ENCODE results near the gene AREL1.

AREL1 gene

GRCh38 chr14:74628418-74628817 is 84.5 kb downstream of the AREL1 start:
- FAIRE-seq: no peak
- TF ChIP-seq POLR2AphosphoS5 (IDR thresholded peaks at IDR 0.05; ENCODE audit: low read depth, low read length) (no peak), TAF1 (IDR thresholded peaks at IDR 0.05; ENCODE audit: borderline replicate concordance, low read depth, low read length) (no peak), POLR2A (IDR thresholded peaks at IDR 0.05; ENCODE audit: low read depth, low read length) (no peak)
- DNase-seq (ENCODE audit: insufficient read length): no peak

GRCh38 chr14:74627076-74627475 is 85.8 kb downstream of the AREL1 start:
- FAIRE-seq: no peak
- no peak for DNase-seq (ENCODE audit: insufficient read length)
- TF ChIP-seq TAF1 (IDR thresholded peaks at IDR 0.05; ENCODE audit: borderline replicate concordance, low read depth, low read length) (no peak), POLR2AphosphoS5 (IDR thresholded peaks at IDR 0.05; ENCODE audit: low read depth, low read length) (no peak), POLR2A (IDR thresholded peaks at IDR 0.05; ENCODE audit: low read depth, low read length) (no peak)

- TF ChIP-seq POLR2AphosphoS5 (IDR thresholded peaks at IDR 0.05; ENCODE audit: low read depth, low read length): no peak
- TF ChIP-seq TAF1 (IDR thresholded peaks at IDR 0.05; ENCODE audit: borderline replicate concordance, low read depth, low read length): no peak
- no peak for TF ChIP-seq POLR2A (IDR thresholded peaks at IDR 0.05; ENCODE audit: low read depth, low read length)
- no peak for DNase-seq (ENCODE audit: insufficient read length)
- FAIRE-seq: no peak
These were observed 90.6 kb downstream of the AREL1 start for GRCh38 chr14:74622257-74622656.

DNA sequence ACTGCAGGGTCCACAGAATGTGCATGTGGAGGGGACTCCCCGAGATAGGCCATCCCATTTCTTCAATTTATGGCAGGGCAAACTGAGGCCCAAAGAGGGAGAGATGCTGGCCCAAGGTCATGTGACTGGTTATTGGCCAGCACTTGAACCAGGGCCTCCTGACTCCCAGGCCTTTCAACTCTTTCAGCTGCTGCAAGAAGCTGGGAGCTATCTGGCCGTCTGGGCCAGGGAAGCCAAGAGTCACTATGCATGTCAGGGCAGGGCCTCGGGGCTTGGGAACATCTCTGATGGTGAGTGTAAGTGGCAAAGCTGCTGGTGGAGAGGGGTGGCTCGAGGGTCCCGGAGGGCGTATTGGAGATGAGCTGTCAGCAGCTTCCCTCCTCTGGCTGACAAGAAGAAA is 91.3 kb downstream of the AREL1 start:
- TF ChIP-seq TAF1 (IDR thresholded peaks at IDR 0.05; ENCODE audit: borderline replicate concordance, low read depth, low read length) (no peak), POLR2A (IDR thresholded peaks at IDR 0.05; ENCODE audit: low read depth, low read length) (no peak), POLR2AphosphoS5 (IDR thresholded peaks at IDR 0.05; ENCODE audit: low read depth, low read length) (no peak)

DNA sequence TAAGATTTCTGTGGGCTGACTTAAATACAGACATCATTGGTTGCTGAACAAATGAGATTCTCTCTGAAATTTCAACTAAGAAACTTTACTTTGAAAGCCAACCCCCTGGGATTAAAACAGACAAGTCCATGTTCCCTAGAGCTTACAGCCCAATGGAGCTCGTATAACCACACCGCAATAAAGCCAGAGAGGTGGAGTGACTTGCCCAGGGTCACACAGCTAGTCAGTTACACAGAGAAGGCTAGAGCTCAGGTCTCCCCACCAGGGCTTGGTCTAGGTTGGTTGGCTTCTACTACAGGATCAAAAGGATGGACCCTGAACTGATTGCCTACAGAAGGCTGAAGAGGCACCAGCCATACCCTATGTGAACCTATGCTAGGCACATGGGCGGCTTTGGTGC is 92.0 kb downstream of the AREL1 start:
- FAIRE-seq: no peak

More for the DNA sequence above, 91.3 kb downstream of the AREL1 start:
- DNase-seq (ENCODE audit: insufficient read length): no peak
- FAIRE-seq: no peak

GRCh38 chr14:74620497-74620921 is 92.4 kb downstream of the AREL1 start:
- TF ChIP-seq POLR2AphosphoS5 (IDR thresholded peaks at IDR 0.05; ENCODE audit: low read depth, low read length) (no peak), TAF1 (IDR thresholded peaks at IDR 0.05; ENCODE audit: borderline replicate concordance, low read depth, low read length) (no peak), POLR2A (IDR thresholded peaks at IDR 0.05; ENCODE audit: low read depth, low read length) (no peak)
- FAIRE-seq: no peak
- no peak for DNase-seq (ENCODE audit: insufficient read length)

More for the DNA sequence above, 92.0 kb downstream of the AREL1 start:
- DNase-seq (ENCODE audit: insufficient read length): no peak
- no peak for TF ChIP-seq POLR2A (IDR thresholded peaks at IDR 0.05; ENCODE audit: low read depth, low read length)
- TF ChIP-seq POLR2AphosphoS5 (IDR thresholded peaks at IDR 0.05; ENCODE audit: low read depth, low read length): no peak
- TF ChIP-seq TAF1 (IDR thresholded peaks at IDR 0.05; ENCODE audit: borderline replicate concordance, low read depth, low read length): no peak

- TF ChIP-seq POLR2AphosphoS5 (IDR thresholded peaks at IDR 0.05; ENCODE audit: low read depth, low read length) (no peak), TAF1 (IDR thresholded peaks at IDR 0.05; ENCODE audit: borderline replicate concordance, low read depth, low read length) (no peak), POLR2A (IDR thresholded peaks at IDR 0.05; ENCODE audit: low read depth, low read length) (no peak)
- DNase-seq (ENCODE audit: insufficient read length) (no peak), FAIRE-seq (no peak)
These were observed 93.2 kb downstream of the AREL1 start for GRCh38 chr14:74619672-74620131.

GRCh38 chr14:74618078-74618952 is 94.6 kb downstream of the AREL1 start:
- TF ChIP-seq POLR2A (IDR thresholded peaks at IDR 0.05; ENCODE audit: low read depth, low read length) (no peak), POLR2AphosphoS5 (IDR thresholded peaks at IDR 0.05; ENCODE audit: low read depth, low read length) (no peak), TAF1 (IDR thresholded peaks at IDR 0.05; ENCODE audit: borderline replicate concordance, low read depth, low read length) (no peak)
- no peak for FAIRE-seq

GRCh38 chr14:74616996-74617700 is 95.7 kb downstream of the AREL1 start:
- DNase-seq (ENCODE audit: insufficient read length) (no peak), FAIRE-seq (no peak)
- no peak for TF ChIP-seq POLR2A (IDR thresholded peaks at IDR 0.05; ENCODE audit: low read depth, low read length)
- no peak for TF ChIP-seq POLR2AphosphoS5 (IDR thresholded peaks at IDR 0.05; ENCODE audit: low read depth, low read length)
- no peak for TF ChIP-seq TAF1 (IDR thresholded peaks at IDR 0.05; ENCODE audit: borderline replicate concordance, low read depth, low read length)

More at GRCh38 chr14:74618078-74618952, 94.6 kb downstream of the AREL1 start:
- no peak for DNase-seq (ENCODE audit: insufficient read length)

GRCh38 chr14:74616507-74616906 is 96.4 kb downstream of the AREL1 start:
- FAIRE-seq: no peak
- DNase-seq (ENCODE audit: insufficient read length): no peak
- TF ChIP-seq TAF1 (IDR thresholded peaks at IDR 0.05; ENCODE audit: borderline replicate concordance, low read depth, low read length) (no peak), POLR2A (IDR thresholded peaks at IDR 0.05; ENCODE audit: low read depth, low read length) (no peak), POLR2AphosphoS5 (IDR thresholded peaks at IDR 0.05; ENCODE audit: low read depth, low read length) (no peak)

DNA sequence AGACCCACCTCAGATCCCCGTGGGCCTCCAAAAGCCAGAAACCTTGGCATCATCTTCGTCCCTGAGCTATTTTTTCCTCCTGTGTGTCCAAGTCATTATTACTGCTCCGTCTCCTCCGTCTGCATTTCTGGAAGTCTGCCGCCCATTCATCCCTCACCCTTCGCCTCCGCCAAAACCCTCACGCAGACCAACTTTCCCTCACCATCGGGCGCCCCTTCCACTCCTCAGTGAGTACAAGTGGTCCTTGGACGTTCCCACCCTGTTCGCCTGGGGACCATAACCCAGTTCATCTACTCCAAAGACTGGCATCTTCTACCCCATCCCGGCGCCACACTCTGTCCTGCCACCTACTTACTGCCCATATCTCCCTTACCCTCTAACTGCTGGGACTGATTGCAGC is 97.1 kb downstream of the AREL1 start:
- FAIRE-seq (no peak), DNase-seq (ENCODE audit: insufficient read length) (no peak)
- no peak for TF ChIP-seq POLR2AphosphoS5 (IDR thresholded peaks at IDR 0.05; ENCODE audit: low read depth, low read length)
- TF ChIP-seq TAF1 (IDR thresholded peaks at IDR 0.05; ENCODE audit: borderline replicate concordance, low read depth, low read length): no peak
- no peak for TF ChIP-seq POLR2A (IDR thresholded peaks at IDR 0.05; ENCODE audit: low read depth, low read length)
